C4-2B (cell line): Measurements from ENCODE around the gene SUFU.

Experiments used
- ZFX ChIP-seq: fragments of 450-650 bp; IDR thresholded peaks from 2 replicates; pipeline ENCODE4 v1.6.1; 2017
- TF ChIP-seq, protein P1 (sequence below): fragments of 450-650 bp; conservative IDR thresholded peaks from 2 replicates; pipeline ENCODE4 v1.5.1; 2017; ENCODE audit warnings: mild to moderate bottlenecking

DNA sequence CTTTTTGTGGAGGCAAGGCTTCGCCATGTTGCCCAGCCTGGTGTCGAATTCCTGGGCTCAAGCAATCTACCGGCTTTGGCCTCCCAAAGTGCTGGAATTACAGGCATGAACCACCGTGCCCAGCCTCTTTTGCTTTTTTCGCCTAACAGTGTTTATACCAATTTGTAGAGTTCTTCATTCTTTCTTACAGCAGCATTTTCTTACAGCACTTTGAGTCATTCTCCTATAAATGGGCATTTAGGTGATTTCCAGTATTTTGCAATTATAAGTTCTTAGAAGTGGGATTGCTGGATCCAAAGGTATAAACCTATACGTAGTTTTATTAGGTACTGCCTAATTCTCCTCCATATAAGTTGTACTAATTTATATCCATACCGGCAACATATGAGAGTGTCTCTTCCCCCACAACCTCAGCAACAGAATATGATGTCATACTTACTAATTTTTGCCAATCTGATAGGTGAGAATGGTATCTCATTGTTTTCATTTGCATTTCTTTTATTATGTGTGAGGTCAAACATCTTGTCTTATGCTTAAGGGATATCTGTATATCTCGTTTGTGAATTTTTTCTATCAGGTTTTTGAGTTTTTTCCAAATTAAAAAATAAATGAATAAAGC, 39.1 kb downstream of the SUFU start:
- TF ChIP-seq, protein P1, sequence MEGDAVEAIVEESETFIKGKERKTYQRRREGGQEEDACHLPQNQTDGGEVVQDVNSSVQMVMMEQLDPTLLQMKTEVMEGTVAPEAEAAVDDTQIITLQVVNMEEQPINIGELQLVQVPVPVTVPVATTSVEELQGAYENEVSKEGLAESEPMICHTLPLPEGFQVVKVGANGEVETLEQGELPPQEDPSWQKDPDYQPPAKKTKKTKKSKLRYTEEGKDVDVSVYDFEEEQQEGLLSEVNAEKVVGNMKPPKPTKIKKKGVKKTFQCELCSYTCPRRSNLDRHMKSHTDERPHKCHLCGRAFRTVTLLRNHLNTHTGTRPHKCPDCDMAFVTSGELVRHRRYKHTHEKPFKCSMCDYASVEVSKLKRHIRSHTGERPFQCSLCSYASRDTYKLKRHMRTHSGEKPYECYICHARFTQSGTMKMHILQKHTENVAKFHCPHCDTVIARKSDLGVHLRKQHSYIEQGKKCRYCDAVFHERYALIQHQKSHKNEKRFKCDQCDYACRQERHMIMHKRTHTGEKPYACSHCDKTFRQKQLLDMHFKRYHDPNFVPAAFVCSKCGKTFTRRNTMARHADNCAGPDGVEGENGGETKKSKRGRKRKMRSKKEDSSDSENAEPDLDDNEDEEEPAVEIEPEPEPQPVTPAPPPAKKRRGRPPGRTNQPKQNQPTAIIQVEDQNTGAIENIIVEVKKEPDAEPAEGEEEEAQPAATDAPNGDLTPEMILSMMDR: no peak
- no peak for TF ChIP-seq ZFX
